Right forelimb (tissue), 1 donor: Measurements from ENCODE around the gene RASGRP2.

ENCODE experiments used
- DNase-seq: peaks from one replicate; pipeline ENCODE4 v3.0.0-alpha.2; 2018

The RASGRP2 gene

GRCh38 chr11:64736654-64737053, 7.3 kb downstream of the RASGRP2 start:
- no peak for DNase-seq

- no peak for DNase-seq
Observed at GRCh38 chr11:64735725-64736259, 8.2 kb downstream of the RASGRP2 start.

GRCh38 chr11:64734811-64735724, 8.9 kb downstream of the RASGRP2 start:
- DNase-seq: no peak

GRCh38 chr11:64731601-64732000, 12.3 kb downstream of the RASGRP2 start:
- no peak for DNase-seq

- no peak for DNase-seq
Observed at GRCh38 chr11:64729851-64730382, 14.0 kb downstream of the RASGRP2 start.

GRCh38 chr11:64728757-64729365, 15.1 kb downstream of the RASGRP2 start:
- DNase-seq: no peak

GRCh38 chr11:64726867-64727530, 16.9 kb downstream of the RASGRP2 start:
- no peak for DNase-seq

- no peak for DNase-seq
Observed at GRCh38 chr11:64726211-64726641, 17.7 kb downstream of the RASGRP2 start.

GRCh38 chr11:64724863-64725532, 18.9 kb downstream of the RASGRP2 start:
- no peak for DNase-seq

GRCh38 chr11:64723907-64724862, 19.8 kb downstream of the RASGRP2 start:
- DNase-seq: no peak

GRCh38 chr11:64723117-64723906, 20.6 kb downstream of the RASGRP2 start, which contains the start of gene NRXN2:
Gene NRXN2, minus strand, starts transcription at chr11:64723197. Its CDS starts 9,498 bp downstream, at chr11:64713699.
- DNase-seq: peak; percentile 83

- DNase-seq: no peak
Observed at GRCh38 chr11:64722141-64723065, 21.5 kb downstream of the RASGRP2 start.

GRCh38 chr11:64721359-64721699, 22.6 kb downstream of the RASGRP2 start:
- no peak for DNase-seq

GRCh38 chr11:64720640-64721358, 23.1 kb downstream of the RASGRP2 start:
- DNase-seq: no peak

GRCh38 chr11:64720167-64720566, 23.8 kb downstream of the RASGRP2 start:
- DNase-seq: no peak

- no peak for DNase-seq
Observed at GRCh38 chr11:64719406-64719805, 24.5 kb downstream of the RASGRP2 start.

- DNase-seq: no peak
Observed at GRCh38 chr11:64718780-64719124, 25.2 kb downstream of the RASGRP2 start.

GRCh38 chr11:64718084-64718779, 25.7 kb downstream of the RASGRP2 start:
- DNase-seq: no peak
